Activated CD4-positive, alpha-beta T cell treated with anti-CD3 and anti-CD28 coated beads for 48 hours (primary cell): ENCODE measurements around the gene OR2W3.

Source experiments
- DNase-seq: peaks from one replicate; pipeline ENCODE4 v3.0.0-alpha.2; 2020

The OR2W3 gene

GRCh38 chr1:247895163-247895637 is at the start of gene OR2W3:
Gene OR2W3 (plus strand): TSS chr1:247895587. CDS start chr1:247895587, 0 bp downstream.
- DNase-seq: no peak

GRCh38 chr1:247845693-247846017 is 49.7 kb upstream of the OR2W3 start:
- no peak for DNase-seq

DNA sequence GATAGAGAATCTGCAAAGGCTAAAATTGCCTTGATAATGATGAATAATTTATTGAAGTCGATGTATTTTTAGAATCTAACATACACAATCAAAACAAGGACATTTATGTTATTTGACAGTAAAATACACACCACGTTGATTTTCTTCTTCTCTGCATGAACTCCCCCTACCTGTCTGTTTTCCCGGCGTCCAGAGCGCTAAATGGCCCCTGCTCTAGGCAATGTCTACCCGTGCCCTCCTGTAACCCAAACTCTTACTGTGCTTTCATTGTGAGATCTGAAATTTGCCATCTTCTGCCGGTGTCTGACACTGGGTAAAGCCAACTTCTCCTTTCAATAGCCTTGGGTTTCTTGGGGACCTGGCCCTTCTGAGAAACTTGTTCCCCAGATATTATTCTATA is 47.0 kb upstream of the OR2W3 start:
- DNase-seq: no peak

DNA sequence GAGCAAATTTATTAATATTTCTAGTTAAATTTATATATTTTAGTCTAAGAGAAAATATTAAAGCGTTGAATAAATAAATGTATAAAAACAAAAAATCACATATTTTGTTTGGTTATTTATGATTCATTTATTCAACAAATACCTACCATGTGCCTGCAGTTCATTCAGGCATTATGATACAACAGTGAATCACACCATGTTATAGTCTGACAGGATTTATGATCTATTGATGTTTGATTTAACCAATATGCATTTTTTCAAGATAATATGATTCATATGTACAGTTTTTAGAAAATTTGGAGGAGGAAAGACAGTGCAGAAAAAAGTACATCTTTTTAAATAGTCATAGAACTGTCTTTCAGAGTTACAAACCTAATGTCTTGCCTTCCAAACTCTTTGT is 45.8 kb upstream of the OR2W3 start:
- no peak for DNase-seq

DNA sequence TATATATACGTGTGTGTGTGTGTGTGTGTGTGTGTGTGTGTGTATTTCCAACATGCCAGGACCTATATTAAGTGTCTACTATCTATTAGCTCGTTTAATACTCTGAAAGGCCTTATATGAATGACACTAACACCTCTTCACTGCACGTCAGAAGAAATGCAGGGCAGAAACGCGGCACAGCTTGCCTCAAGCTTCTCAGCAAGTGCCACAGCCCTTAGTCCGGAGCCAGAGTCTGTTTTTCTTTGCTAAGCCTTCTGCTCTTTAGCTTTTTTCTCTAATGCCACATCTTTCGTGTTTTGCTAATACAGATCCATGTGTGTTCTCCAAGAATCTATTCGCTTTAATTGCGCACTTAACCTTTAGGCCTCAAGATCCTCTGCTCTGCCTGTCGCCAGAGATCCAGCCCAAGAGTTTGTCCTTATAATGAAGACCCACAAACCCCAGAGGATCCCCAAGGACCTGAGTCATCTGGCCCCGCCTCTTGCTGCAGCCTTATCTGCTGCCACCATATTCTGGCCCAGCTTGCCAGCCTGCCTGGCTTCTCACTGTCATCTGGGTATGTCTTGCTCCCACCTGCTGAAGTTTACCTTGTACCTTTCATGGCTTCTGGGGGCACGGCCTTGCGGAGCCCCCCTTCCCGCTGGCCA is 40.4 kb upstream of the OR2W3 start:
- DNase-seq: no peak

GRCh38 chr1:247855911-247856310 is 39.5 kb upstream of the OR2W3 start:
- no peak for DNase-seq

DNA sequence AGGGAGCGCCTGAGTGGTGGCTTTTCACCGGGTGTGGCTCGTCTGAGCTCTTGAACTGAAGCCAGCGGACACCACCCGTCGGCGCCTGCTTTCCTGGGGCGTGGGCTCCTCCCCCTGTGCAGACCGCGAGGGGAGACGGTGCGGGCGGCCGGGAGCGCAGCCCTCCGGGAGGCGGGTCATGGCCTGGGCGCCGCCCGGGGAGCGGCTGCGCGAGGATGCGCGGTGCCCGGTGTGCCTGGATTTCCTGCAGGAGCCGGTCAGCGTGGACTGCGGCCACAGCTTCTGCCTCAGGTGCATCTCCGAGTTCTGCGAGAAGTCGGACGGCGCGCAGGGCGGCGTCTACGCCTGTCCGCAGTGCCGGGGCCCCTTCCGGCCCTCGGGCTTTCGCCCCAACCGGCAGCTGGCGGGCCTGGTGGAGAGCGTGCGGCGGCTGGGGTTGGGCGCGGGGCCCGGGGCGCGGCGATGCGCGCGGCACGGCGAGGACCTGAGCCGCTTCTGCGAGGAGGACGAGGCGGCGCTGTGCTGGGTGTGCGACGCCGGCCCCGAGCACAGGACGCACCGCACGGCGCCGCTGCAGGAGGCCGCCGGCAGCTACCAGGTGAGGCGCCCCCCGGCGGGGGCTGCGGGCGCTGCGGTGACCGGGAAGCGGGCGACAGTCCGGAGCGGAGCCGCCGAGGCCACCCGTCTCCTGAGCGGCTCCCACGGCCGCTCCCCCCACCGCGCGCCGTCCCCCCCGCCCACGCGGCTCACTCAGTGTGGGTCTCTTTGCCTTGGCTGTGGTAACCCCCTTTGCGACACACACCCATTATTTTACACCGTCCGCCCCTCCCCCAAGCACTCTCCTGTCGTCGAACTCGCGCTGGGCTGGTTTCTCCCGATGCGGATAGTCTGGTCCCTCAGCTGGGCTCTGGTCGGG is 38.1 kb upstream of the OR2W3 start, which contains the start of gene TRIM58:
Gene TRIM58, plus strand, starts transcription at position 119 of the 916 bp plus-strand sequence. Its CDS starts 60 bp downstream, at position 179.
- peak; percentile 49 for DNase-seq

GRCh38 chr1:247857985-247858619 is 37.3 kb upstream of the OR2W3 start:
- no peak for DNase-seq

- DNase-seq: no peak
Observed at GRCh38 chr1:247862756-247863155, 32.6 kb upstream of the OR2W3 start.

GRCh38 chr1:247864644-247865043 is 30.7 kb upstream of the OR2W3 start:
- DNase-seq: no peak

- DNase-seq: no peak
Observed at GRCh38 chr1:247865416-247865815, 30.0 kb upstream of the OR2W3 start.

- no peak for DNase-seq
Observed at GRCh38 chr1:247883346-247883745, 12.0 kb upstream of the OR2W3 start.

DNA sequence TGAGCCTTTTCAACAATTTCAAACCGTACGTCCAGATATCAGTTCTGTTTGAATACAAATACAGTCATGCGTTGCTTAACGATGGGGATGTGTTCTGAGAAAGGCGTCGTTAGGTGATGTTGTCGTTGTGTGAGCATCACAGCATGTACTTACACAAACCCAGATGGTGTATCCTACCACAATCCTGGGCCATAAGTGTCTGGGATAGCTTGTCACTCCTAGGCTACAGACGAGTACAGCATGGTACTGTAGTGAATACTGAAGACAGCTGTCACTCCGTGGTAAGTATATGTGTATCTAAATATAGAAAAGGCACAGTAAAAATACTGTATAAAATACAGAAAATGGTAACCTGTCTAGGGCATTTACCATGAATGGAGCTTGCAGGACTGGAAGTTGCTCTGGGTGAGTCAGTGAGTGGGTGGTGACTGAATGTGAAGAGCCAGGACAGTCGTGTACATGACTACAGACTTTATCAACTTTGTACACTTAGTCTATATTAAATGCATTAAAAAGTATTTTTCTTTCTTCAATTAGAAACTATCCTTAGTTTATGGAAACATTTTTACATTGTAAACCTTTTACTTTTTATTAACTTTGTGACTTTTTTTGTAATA is 10.5 kb upstream of the OR2W3 start:
- no peak for DNase-seq

- DNase-seq: no peak
Observed at GRCh38 chr1:247895976-247896375, 589 bp downstream of the OR2W3 start.

- DNase-seq: no peak
Observed at GRCh38 chr1:247904122-247904521, 8.7 kb downstream of the OR2W3 start.

DNA sequence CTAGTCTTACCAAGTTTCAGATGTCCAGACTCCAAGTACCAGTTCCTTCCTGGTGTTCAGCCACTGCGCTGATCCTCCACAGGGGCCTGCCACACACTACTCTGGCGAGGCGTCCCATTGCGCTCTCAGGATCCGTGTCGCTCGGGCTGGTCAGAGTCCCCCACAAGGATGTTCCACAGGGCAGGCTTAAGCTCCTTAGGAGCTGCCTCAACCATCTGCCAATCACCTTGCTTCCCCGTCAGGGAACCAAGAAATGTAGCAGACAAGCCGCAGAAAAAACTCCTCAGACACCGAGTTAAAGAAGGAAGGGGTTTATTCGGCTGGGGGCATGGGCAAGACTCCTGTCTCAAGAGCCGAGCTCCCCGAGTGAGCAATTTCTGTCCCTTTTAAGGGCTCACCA is 9.8 kb downstream of the OR2W3 start:
- no peak for DNase-seq

DNA sequence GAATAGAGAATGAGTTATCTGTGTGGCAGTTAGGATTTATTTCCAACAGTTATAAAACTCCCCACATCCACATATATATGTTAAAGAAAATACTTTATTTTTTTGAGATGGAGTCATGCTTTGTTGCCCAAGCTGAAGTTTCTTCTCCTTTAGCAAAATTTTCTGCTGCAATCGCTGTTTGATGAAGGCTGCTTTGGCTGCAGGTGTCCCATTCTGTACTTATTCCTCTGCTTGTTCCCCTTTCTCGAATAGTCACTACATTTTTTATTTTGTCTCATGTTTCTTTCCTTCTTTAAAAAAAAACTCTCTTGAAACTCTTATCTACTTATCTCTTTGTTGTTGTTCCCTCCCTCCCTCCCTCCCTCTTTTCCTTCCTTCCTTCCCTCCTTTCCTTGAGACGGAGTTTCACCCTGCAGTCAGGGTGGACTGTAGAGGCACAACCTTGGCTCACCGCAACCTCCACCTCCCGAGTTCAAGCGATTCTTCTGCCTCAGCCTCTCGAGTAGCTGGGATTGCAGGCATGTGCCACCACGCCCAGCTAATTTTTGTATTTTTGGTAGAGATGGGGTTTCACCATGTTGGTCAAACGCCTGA is 10.6 kb downstream of the OR2W3 start:
- DNase-seq: peak; percentile 18

DNA sequence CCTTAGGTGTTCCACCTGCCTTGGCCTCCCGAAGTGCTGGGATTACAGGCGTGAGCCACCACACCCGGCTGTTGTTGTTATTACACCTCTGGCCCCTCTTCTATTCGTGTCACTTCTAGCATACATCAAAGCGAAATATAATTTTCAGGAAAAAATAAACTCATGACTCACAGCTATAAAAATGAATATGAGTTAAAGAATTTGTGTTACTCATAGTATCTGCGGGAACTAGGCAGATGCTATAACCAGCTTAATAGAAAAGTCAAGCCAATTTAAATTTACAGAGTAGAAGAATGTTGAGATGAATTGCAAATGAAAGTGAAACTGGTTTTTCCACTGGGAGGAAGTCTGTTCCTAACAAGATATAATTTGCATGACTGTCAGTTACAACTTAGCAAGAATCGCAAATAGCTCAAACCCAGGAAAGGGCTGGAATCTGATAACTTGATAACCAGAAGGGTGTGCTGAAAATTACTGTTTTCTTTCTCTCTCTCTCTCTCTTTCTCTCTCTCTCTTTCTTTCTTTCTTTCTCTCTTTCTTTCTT is 11.2 kb downstream of the OR2W3 start:
- DNase-seq: no peak

GRCh38 chr1:247908766-247909165 is 13.4 kb downstream of the OR2W3 start:
- no peak for DNase-seq

GRCh38 chr1:247913786-247914185 is 18.4 kb downstream of the OR2W3 start:
- no peak for DNase-seq

DNA sequence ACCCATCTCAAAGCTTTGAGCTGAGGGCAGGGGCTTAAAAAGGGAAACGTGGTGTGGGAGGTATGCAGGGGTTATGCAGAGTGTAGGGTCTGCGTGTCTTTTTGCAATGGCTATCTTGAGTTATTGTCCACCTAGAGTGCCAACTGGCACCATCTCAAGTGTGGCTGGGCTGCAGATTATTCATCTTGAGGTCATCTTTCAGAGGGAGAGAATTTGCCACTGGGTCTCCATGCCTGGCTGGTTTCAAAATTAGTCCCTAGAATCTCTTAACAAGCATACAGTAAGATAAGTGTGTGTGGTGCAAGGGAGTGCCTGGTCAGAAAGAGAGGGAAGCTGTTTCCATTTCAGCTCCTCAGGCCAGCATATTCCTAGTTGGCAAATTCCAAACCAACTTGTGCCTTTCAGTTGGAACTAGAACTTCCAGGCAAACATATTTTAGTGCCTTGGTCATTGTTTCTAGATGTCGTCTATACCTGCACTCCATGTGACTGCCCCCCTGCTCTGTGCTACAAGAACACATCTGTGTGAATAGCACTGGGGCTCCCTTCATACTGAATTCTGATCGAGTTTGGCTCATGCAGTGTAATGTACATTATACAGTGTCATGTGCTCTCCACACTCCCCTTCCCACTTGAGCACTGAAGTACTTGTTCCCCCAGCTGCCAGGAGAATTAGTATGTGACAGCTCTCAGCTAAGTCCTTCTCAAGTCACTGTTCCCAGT is 19.7 kb downstream of the OR2W3 start:
- DNase-seq: no peak

DNA sequence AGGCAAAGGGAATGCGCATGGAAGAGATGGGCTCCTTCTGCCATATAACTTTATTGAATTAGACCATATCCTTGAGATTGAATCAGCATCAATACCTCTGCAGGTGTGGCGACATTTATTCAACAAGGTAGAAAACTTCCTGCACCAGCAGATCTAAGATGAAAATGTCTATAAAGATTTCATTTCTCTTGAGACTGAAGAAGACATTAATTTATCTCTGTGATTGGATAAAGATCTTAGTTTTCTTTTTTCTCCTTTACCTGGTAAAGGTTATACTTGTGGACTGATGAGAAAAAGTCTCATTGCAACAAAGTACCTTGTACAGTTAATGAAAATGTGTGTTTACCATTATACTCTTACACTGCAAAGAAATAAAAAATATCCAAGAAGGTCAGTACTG is 24.6 kb downstream of the OR2W3 start, which contains the start of gene OR2T8:
Gene OR2T8, plus strand, starts transcription at position 301 of the 400 bp plus-strand sequence. CDS start 766 bp downstream, outside the sequence.
- DNase-seq: no peak
